ENCODE results near the gene PBX2. TPM values are rescaled to one million over a fixed set of nuclear protein-coding genes. Genes with fewer than 3 reads are reported as not detected.

The PBX2 gene
- total and polyA plus RNA-seq, 2 of the 4 experiments (the other 2 are of a cell fraction): 17.7 to 56.8 TPM

GRCh38 chr6:32220021-32220420 lies 30.0 kb upstream of the PBX2 start:
- Histone ChIP-seq H2AFZ (replicated peaks; ENCODE audit: low read length, poor library complexity) (no peak overlapping the region), H3K4me1 (ENCODE audit: control insufficient read depth, insufficient read depth, low read length) (no peaks in the 10 kb centered on the region), H3K27ac (ENCODE audit: insufficient read depth, low read length) (no peak overlapping the region), H2AK5ac (ENCODE audit: low read depth, low read length) (no peak overlapping the region), H3K79me1 (ENCODE audit: low read depth in 1 of 2, low read length in 2 of 2) (no peaks in the 10 kb centered on the region), H2BK120ac (ENCODE audit: low read depth, low read length) (no peak overlapping the region), H3K27me3 (ENCODE audit: control insufficient read depth, insufficient read depth, low read length) (peaks cover 45% of the 10 kb centered on the region), H3K9me3 (ENCODE audit: control insufficient read depth, insufficient read depth, low read length) (no peaks in the 10 kb centered on the region), H3K14ac (replicated peaks; ENCODE audit: low read depth, low read length) (no peak overlapping the region), H4K91ac (ENCODE audit: insufficient read depth, low read depth, low read length) (no peak overlapping the region), H4K5ac (ENCODE audit: low read depth, low read length) (no peak overlapping the region), H2AK9ac (replicated peaks; ENCODE audit: low read depth, low read length, poor library complexity) (no peak overlapping the region), H3K4me2 (ENCODE audit: low read depth, low read length) (no peak overlapping the region), H3K4ac (ENCODE audit: low read depth, low read length) (no peak overlapping the region), H4K8ac (ENCODE audit: low read depth in 2 of 2, low read length in 2 of 2) (no peak overlapping the region), H3K18ac (ENCODE audit: low read depth, low read length) (no peak overlapping the region), H2BK15ac (ENCODE audit: low read depth, low read length) (no peak overlapping the region), H3K4me3 (ENCODE audit: insufficient read depth, low read depth, low read length) (no peak overlapping the region), H3K56ac (ENCODE audit: extremely low read depth, insufficient read depth, low read length) (no peak overlapping the region), H2BK20ac (ENCODE audit: low read depth, low read length) (no peak overlapping the region), H3K9me1 (ENCODE audit: insufficient read depth, low read length) (no peaks in the 10 kb centered on the region), H3K23ac (ENCODE audit: low read depth, low read length) (no peak overlapping the region), H2BK5ac (ENCODE audit: low read depth, low read length, poor library complexity, severe bottlenecking) (no peak overlapping the region), H3K36me3 (ENCODE audit: control insufficient read depth, insufficient read depth, low read length) (no peaks in the 10 kb centered on the region), H3K9ac (ENCODE audit: low read depth, low read length) (no peak overlapping the region), H4K20me1 (ENCODE audit: insufficient read depth, low read length) (no peaks in the 10 kb centered on the region)
- no CpG with 5 or more reads among the region's 4 CpGs for WGBS, 2 experiments (ENCODE audit: extremely low coverage in 2 of 2, insufficient read length in 1 of 2)
- POLR2A ChIA-PET (ENCODE audit: unreplicated experiment): no interaction called here
- BruUV-seq (replicated peaks): no TSS peak
- in situ Hi-C loops (cut with MboI; ENCODE audit: low sequenced_read_pairs): no loop called here
- CTCF ChIA-PET: no interaction called here
- intact Hi-C loops (cut with micrococcal nuclease): no loop called here
- dilution Hi-C loops (cut with HindIII; ENCODE audit: low sequenced_read_pairs, unreplicated experiment): no loop called here
- no peak for TF ChIP-seq MAZ (IDR thresholded peaks at IDR 0.05; ENCODE audit: borderline replicate concordance, low read depth, low read length)
- TF ChIP-seq RAD21 (IDR thresholded peaks at IDR 0.05; ENCODE audit: low read length): no peak
- TF ChIP-seq BHLHE40 (IDR thresholded peaks at IDR 0.05; ENCODE audit: low read depth, low read length): no peak
- no peak for TF ChIP-seq RCOR1 (IDR thresholded peaks at IDR 0.05; ENCODE audit: insufficient replicate concordance, low read length)
- TF ChIP-seq CEBPB (IDR thresholded peaks at IDR 0.05; ENCODE audit: low read depth, low read length): no peak
- TF ChIP-seq CTCF (conservative IDR thresholded peaks at IDR 0.05; ENCODE audit: low read depth, low read length): no peak
- ATAC-seq (ENCODE audit: low read depth): no peak
- DNase-seq: no peak
